Stimulated activated CD8-positive, alpha-beta memory T cell treated with anti-CD3 and anti-CD28 coated beads, Interleukin-7, amount 100 ng/mL, for 48 hours (primary cell): ENCODE data around the gene CMIP.
"Not testable (repeated sequence)": the region's sequence is repeated elsewhere in the genome, so short reads cannot be mapped to it uniquely, and the experiment has no call there.

ENCODE experiments used
- DNase-seq, 2 donors: peaks; one replicate each; pipeline ENCODE4 v3.0.0-alpha.2; 2020; ENCODE audit warnings: low read depth in 1 of 2; ENCODE audit errors: extremely low read depth in 1 of 2

Gene CMIP

DNA sequence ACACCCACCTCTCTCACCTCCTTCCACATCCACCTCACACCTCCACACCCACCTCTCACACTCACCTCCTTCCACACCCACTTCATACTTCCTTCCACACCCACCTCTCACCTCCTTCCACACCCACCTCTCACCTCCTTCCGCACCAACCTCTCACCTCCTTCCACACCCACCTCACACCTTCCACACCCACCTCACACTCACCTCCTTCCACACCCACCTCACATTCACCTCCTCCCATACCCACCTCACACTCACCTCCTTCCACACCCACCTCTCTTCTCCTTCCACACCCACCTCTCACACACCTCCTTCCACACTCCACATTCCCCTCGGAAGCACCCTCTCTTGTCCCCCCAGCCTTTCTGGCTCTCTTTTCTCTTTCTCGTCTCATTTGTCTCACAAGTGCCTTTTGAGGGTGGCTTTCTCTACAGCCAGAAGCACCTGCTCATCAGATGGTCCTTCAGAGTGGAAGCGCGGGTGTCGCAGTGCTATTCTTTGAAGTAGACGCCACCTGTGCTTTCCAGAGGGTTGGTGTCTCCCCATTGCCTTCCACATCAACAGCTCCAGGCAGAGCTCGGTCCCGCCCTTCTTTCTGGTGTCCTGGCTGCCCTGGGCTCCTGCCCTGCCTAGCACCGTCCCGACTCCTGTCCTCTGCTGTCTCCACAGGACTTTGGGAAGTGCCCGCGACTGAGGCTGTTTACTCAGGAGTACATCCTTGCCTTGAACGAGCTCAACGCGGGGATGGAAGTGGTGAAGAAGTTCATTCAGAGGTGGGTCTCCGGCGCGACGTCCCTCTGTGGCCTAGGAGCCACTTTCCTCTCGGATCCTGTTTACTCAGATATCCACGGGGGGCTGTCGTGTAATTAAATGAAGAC, 225.1 kb downstream of the CMIP start:
- no peak for DNase-seq

DNA sequence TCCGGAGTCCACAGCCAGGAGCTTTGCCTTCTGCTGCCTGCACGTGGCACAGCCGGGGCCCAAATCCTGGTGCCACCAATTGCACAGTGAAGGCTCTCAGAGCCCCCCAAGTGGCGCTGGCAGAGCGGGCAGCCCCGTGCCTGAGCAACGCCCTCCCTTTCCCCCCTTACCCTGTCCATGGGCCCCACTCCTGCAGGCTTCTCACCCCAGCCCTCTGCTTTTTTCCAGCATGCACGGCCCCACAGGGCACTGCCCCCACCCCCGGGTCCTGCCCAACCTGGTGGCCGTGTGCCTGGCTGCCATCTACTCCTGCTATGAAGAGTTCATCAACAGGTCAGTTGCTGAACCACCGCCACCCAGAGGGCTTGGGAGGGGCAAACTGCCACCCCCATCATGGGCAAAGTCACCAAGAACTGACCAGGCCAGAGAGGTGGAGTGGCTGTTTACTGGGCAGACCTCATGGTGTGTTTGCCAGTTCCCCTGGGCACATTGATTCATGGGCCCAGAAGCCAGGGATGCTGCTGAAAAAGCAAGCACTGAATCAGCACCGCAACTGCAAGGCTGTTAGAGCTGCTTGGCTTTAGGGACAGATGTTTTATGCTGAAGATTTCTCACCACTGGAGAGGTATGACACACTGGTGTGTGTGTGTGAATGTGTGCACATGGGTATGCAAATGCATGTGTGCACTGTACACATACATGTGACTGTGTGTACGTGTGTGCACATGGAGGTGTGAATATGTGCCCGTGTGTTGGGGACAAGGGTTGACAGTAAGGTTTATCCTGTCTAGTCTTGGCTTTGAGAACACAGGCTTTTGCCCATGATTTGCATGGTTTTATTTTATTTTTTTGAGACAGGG, 227.4 kb downstream of the CMIP start:
- DNase-seq = no peak

DNA sequence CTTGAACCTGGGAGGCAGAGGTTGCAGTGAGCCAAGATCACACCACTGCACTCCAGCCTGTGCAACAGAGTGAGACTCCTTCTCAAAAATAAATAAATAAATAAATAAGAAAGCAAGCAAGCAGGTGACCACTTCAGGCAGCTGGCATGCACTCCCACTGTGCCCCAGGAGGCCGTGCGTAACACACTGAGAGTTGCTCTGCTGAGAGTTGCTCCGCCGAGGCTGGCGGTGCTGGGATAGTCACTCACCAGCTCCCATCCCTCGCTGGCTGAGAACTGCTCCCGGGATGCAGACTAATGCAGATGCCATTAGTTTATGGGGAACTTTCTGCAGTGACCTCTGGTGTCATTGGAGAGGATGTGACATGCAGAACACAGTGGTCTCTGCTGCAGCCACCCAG, 228.8 kb downstream of the CMIP start:
- no peak for DNase-seq

DNA sequence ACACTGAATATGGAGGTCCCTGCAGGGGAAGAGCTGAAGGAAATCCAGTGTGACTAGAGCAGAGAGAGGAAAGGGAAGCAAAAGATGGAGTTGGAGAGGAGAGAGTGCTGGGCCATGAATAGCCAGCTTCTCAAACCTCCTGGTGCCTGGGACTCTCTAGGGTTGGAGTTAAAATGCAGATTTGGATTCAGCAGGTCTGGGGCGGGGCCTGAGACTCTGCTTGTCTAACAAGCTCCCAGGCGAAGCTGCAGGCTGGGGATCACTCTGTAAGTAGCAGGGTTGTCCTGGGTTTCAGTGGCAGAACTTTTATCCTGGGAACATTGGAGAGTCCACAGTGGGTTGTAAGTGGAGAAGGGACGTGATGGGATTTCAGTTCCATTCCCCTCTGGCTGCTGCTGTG, 231.1 kb downstream of the CMIP start:
- DNase-seq = no peak

DNA sequence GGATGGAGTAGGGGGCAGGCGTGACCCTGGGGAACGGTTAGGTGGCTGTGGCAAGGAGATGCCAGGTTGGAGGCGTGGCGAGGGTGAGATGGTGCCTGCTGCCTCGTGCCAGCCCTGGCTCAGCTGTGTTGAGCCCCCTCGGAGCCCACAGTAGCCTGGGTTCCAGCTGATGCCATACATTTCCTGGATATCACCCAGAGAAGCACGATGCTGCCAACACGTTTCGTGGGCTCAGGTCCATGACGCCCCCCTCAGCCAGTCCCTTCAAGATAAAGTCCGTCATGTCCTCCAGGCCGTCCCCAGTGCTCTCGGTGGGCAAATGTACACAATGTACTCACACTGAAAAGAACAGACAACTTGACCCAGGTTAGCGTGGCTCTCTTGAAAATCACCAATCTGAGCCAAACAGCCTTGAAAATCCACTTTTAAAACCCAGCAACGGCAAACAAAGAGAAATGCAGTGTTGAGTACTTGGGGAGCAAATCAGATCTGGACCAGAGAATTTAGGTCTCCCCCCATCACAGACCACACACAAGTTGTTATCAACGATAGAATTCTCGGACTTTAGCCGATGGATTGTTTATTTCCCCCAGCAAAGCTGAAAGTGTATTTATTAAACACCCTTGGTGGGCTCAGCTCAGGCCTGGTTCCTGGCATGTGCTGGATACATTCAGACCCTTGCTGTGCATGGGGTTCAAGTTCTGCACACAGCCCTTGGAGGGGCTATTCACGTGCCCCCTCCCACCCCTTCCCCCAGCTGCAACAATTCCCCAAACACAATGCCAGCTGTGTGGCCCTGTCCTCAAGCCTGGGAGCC, 231.7 kb downstream of the CMIP start:
- no peak for DNase-seq

DNA sequence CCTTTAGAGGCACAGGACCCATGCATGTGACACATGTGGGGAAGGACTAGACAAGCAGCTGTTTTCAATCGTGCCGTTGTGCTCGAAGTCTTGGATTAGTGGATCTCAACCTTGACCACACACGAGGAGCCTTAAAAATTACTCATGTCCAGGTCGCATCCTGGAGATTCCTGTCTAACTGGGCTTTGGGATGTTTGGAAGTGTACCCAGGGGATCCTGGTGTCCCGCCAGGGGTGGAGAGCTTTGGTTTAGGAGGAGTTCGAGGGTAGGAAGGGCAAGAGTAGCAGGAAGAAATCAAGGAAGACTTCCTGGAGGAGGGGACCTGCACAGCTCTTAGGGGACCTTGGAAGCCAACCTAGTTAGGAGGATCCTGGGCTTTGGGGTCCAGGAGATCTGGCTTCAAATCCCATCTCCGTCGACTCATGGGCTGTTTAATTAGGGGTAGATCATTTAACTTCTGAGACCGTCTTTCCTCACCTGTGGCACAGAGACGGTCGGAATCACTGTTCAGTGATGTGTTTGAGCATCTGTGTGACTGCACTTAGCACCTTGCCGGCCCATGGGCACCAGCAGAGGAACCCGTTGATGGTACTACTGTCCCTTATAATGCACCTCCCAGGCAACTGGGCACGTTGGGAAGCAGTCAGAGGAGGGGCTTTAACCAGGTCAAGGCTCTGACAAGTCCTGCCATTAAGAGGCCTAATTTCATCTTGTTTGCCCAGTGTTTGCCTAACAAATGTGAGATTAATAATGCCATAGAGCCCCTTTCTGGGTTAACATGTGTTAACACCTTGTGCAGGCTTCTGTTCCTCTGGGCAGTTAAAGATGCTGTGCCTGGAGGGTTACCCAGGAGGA, 232.5 kb downstream of the CMIP start:
- no peak for DNase-seq

DNA sequence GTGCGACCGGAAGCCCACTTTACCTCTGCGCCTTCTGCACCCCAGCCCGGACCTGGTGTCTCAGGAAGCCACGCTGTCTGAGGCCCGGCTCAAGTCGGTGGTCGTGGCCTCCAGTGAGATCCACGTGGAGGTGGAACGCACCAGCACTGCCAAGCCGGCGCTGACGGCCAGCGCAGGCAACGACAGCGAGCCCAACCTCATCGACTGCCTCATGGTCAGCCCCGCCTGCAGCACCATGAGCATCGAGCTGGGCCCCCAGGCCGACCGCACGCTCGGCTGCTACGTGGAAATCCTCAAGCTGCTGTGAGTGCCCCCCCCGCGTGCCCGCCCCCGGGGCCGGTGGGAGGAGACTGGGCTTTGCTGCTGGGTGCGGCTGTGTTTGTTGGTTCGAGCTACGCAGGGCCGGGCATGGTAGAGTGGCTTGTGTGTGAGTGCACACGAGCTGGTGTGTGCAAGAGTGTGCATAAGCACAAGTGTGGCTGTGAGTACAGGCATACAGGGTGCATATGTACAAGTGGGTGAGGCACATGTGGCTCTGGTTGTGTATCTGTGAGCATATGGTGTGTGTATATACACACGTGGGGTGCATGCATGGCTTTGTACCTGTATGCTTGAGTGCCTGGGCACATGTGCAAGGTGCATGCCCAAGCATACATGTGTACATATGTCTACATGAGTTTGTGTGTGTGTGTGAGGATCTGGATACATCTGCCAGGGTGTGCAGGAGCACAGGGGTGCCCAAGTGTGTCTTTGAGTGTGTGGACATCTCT, 233.9 kb downstream of the CMIP start:
- DNase-seq = no peak

DNA sequence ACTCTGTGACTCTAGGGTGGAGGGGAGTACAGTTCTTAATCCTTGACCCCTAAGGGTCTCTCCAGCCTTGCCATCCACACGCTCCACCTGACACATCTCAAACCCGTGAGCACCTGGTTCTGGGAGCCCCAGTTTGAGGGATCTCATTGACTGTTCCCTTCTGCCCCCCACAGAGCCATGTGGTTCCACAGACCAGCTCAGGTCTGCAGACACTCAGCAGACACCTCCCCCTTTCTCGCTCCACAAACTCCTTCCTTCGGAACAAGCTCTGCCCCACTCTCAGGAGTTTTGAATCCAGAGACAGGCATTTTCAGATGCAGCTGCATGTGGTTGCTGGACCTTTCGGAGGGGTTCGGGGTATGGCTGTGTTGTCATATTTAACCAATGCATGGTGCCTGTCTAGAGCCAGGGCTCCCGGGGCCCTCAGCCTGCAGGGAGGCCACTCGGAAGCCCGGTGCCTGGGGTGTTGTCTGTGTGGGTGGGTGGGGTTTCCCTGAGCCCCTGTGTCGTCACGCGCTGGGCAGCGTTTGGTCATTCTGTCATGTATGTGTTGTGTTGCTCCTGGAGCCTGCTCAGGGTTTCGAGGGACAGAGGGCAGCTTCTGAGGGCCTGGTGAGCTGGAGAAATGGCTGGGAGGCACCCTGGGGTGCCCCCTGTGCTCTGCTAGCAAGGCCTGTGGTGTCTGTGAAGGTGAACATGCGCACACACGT, 235.3 kb downstream of the CMIP start:
- DNase-seq = no peak

DNA sequence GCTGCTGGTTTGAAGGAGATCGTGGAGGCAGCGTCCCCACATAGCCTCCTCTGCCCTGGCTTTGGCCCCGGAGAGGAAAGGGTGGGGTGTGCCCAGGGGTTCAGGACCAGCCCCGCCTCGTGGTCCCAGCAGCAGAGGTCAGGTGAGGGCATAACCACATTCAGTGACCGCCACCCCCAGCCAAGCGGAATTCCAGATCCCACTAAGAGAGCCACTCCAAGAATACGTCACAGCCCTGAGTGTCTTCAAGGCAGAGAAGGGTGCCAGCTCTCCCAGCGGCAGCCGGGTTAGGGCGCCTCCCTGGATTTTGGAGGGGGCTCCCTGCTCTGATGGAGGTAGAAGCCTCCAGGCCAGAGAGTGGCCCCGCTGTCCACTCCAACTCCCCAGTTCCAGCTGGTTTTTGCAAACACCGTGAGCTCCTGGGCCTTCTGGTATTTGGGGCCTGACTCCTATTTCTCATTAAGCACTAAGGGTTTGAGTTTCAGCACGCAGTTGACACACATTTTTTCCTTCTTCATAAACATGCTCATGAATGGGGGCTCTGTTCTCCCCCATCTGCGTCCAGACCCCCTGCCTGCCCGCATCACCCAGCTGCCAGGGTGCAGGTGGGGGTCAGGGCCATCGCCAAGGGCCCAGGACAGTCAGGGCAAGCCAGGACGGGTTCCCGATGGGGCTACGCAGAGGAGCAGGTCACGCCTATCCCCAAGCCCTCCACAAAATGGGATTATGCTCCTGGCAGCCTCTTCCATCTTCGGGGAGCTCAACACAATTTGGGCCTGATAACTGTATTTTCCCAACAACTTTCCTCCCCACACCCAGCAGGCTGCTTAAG, 236.1 kb downstream of the CMIP start:
- no peak for DNase-seq

DNA sequence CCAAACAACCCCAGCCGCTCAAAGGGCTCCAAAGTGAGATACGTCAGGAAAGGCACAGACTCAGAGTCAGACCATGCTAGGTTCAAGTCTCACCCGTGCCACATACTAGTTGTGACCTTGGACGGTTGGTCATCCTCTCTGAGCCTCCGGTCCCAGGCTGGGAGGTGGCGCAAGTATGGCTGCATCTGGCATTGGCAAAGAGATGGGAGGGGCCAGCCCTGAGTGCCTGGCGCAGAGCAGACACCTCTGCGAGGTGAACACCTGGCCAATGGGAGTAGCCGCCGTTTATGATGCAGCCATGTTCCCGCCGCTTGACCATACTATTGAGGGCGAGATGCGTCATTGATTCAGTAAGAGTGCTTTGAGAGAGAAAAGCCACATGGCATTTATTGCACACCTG, 236.7 kb downstream of the CMIP start:
- no peak for DNase-seq

DNA sequence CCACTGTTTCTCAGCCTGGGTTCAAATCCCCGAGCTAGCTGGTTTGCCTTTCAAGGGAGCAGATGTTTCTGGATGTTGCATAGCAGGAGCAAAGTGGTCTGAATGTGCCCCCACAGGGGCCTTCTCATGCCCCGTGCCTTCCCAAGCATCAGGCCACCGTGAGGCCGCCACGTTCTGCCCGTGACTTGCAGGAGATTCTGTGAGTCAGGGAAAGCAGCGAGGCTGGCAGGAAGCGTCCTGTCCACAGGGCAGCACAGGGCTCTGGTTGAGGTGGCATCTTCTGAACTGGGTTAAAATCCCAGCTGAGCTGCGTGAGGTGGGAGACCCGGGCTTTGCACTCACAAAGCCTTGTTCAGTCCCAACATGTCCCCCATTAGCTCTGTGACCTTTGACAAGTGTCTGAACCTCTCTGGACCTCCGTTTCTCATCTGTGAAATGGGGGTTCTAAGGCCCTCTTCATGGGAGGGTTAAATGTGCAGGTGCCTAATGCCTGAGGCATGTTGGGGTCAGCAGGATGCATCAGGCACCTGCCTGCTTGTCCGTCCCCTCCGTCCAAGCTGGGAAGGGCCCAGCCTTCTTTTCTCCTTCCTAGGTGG, 239.7 kb downstream of the CMIP start:
- DNase-seq = no peak

DNA sequence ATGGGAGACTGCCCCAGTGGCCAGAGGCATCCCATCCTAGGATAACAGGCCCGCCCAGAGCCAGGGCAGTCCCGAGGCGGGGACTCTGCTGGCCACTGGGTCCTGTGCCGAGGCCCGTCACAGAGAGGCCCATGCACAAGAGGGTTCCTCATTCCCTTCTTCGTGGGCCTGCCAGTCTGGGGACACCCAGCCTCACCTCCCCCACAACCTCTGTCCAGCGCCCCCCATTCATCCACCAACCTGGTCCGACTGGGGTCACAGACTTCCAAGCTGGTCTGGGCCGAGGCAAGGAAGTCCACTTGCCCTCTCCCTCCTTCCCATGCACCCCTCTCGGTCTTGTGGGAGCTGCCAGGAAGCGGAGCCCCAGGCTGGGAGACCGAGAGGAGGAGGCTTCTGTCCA, 240.3 kb downstream of the CMIP start:
- DNase-seq = no peak

DNA sequence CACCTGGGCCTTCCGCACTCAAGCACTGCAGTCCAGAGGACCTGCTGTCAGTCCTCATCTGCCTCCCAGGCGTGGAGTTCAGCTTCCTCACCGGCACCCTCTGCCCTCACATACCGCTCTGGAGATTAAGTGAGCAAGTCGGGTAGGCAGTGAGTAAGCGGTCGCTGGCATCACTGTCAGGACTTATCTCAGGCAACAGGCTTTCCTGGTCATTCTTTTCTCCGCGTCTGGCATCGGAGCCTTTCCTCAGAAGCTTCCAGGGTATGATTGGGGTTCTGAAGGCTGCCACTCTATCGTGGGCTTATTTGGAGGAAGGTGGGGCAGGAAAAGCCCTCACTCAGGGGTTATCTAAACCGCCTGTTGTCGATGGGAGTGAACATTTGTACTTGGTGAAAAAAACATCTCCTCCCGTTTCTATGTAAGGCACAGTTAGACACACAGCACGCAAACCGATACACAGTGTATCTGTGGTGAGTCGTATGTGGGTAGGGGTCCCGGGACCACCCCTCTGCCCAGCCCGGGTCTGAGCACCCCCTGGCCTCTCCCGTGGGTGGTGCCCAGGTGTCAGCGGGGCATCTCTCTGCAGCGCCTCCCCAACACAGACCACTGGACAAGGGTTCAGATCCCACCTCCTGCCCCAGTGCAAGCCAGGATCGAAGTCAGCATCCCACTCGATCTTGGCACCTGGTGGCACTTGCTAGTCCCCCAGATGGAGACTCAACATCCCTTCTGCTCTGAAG, 242.0 kb downstream of the CMIP start:
- DNase-seq = no peak

DNA sequence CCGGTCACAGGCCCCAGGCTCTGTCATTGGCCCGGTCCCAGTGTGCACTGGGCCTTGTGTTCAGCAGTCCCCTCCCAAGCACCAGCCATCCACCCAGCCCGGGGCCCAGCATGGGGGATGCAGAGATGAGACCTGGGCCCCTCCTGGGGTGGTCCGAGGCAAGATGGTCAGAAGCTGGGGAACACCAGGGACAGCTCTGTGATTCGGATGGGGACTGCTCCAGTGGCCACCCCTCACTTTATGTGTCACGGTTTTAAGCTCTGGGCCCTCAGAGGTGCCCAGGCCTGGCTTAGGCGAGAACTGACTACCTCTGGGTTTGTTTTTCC, 242.5 kb downstream of the CMIP start:
- DNase-seq = no peak

DNA sequence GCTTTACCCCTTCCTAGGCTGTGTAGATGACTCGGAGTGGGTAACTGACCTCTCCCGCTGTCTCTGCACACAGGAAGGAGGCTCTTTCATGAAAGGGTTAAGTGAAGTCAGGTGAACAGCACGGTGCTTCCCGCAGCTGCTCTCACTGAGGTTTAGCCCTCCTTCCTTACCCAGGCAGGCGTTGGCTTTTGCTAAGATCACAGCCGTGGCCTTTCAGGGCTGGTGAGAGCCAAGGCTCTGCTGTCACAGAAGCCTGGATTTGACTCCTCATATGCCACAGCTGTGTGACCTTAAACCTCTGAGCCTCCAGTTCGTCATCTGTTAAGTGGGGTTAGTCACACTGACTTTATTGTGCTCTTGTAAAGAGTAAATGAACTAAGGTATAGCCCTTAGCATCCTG, 243.6 kb downstream of the CMIP start:
- peak in 1 of 2 donors; percentile 11 for DNase-seq

DNA sequence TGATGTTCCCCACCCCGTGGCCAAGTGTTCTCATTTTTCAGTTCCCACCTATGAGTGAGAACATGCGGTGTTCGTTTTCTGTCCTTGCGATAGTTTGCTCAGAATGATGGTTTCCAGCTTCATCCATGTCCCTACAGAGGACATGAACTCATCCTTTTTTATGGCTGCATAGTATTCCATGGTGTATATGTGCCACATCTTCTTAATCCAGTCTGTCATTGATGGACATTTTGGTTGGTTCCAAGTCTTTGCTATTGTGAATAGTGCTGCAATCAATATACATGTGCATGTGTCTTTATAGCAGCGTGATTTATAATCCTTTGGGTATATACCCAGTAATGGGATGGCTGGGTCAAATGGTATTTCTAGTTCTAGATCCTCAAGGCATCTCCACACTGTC, 244.2 kb downstream of the CMIP start:
- DNase-seq = not testable (repeated sequence)

DNA sequence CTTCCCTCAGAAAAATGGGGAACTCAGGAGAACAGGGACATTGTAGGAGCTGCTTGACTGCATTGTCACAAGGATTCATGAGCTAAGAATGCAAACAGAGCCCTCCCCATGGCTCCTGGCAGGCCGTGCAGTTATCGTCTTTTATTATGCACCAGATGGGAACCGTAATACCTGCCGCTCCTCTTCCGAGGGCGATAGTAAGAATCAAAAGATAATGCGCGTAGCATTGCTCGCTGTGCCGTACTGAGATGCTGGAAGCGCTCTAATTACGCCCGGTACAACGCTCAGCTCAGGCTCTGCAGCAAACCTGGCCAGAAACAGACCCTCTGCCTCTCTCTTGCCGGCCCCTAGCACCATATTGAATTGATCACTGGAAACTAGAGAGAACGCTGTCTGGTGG, 247.4 kb downstream of the CMIP start:
- DNase-seq = no peak
